HG03432 (cell line): ENCODE results near the gene AJM1.
"Not testable (repeated sequence)": the region's sequence is repeated elsewhere in the genome, so short reads cannot be mapped to it uniquely, and the experiment has no call there.

Experiments used
- ATAC-seq: cut with Tn5 transposase; IDR thresholded peaks from one replicate; pipeline ENCODE4 v1.9.1; 2021; ENCODE audit warnings: mild to moderate bottlenecking, moderate library complexity; ENCODE audit not compliant: unreplicated experiment

AJM1 gene

GRCh38 chr9:136865768-136866103, 23.5 kb downstream of the AJM1 start:
- ATAC-seq = no peak

GRCh38 chr9:136866898-136867421, 24.7 kb downstream of the AJM1 start:
- not testable (repeated sequence) for ATAC-seq

- ATAC-seq = no peak
These were observed 25.2 kb downstream of the AJM1 start for GRCh38 chr9:136867480-136867879.

GRCh38 chr9:136867917-136868316, 25.6 kb downstream of the AJM1 start:
- ATAC-seq = no peak

GRCh38 chr9:136868644-136869043, 26.4 kb downstream of the AJM1 start:
- ATAC-seq = no peak

GRCh38 chr9:136869611-136870010, 27.3 kb downstream of the AJM1 start:
- ATAC-seq = not testable (repeated sequence)

GRCh38 chr9:136875155-136875554, 32.9 kb downstream of the AJM1 start:
- ATAC-seq = no peak

- ATAC-seq = no peak
These were observed 34.2 kb downstream of the AJM1 start for GRCh38 chr9:136876476-136876875.

- no peak for ATAC-seq
These were observed 38.4 kb downstream of the AJM1 start for GRCh38 chr9:136880651-136881050.

GRCh38 chr9:136881691-136882108, 39.4 kb downstream of the AJM1 start:
- peak; percentile 24 for ATAC-seq

GRCh38 chr9:136882109-136882946, 40.0 kb downstream of the AJM1 start:
- peak; percentile 37 for ATAC-seq

GRCh38 chr9:136882947-136883283, 40.6 kb downstream of the AJM1 start:
- ATAC-seq = not testable (repeated sequence)

GRCh38 chr9:136883670-136884069, 41.4 kb downstream of the AJM1 start:
- not testable (repeated sequence) for ATAC-seq

GRCh38 chr9:136885950-136886578, 43.8 kb downstream of the AJM1 start, which contains the start of gene TRAF2:
Gene TRAF2 (plus strand): TSS chr9:136886516. CDS start chr9:136898741, 12,225 bp downstream.
- ATAC-seq = peak; percentile 79

- ATAC-seq = peak; percentile 32
These were observed 44.6 kb downstream of the AJM1 start for GRCh38 chr9:136886610-136887597.

GRCh38 chr9:136888454-136888853, 46.2 kb downstream of the AJM1 start:
- no peak for ATAC-seq

- no peak for ATAC-seq
These were observed 47.6 kb downstream of the AJM1 start for GRCh38 chr9:136889858-136890257.

GRCh38 chr9:136890661-136891060, 48.4 kb downstream of the AJM1 start:
- ATAC-seq = no peak
